GM12875 (cell line): Measurements from ENCODE around the gene REXO1.

ENCODE experiments used
- H3K4me3 ChIP-seq: one replicate; pipeline ENCODE4 v1.5.1; 2011; ENCODE audit warnings: low read depth, low read length, control low read depth
- CTCF ChIP-seq: IDR thresholded peaks from 2 replicates; pipeline ENCODE4 v1.5.1; 2011; ENCODE audit warnings: low read depth, mild to moderate bottlenecking, control low read depth, inconsistent platforms, low read length, moderate library complexity, borderline replicate concordance; ENCODE audit not compliant: insufficient read depth

Gene REXO1

GRCh38 chr19:1847684-1848398, 442 bp downstream of the REXO1 start:
- no peak for TF ChIP-seq CTCF
- H3K4me3 ChIP-seq: peak overlapping the region; percentile 94

GRCh38 chr19:1847348-1847683, 967 bp downstream of the REXO1 start:
- peak overlapping the region; percentile 94 for H3K4me3 ChIP-seq
- TF ChIP-seq CTCF: no peak

- H3K4me3 ChIP-seq: no peak overlapping the region
- no peak for TF ChIP-seq CTCF
Observed at GRCh38 chr19:1846517-1847204, 1.6 kb downstream of the REXO1 start.

- H3K4me3 ChIP-seq: no peak overlapping the region
- TF ChIP-seq CTCF: no peak
Observed at GRCh38 chr19:1845642-1846041, 2.6 kb downstream of the REXO1 start.

GRCh38 chr19:1845125-1845515, 3.2 kb downstream of the REXO1 start:
- no peak overlapping the region for H3K4me3 ChIP-seq
- TF ChIP-seq CTCF: no peak

- no peak overlapping the region for H3K4me3 ChIP-seq
- no peak for TF ChIP-seq CTCF
Observed at GRCh38 chr19:1844513-1845124, 3.7 kb downstream of the REXO1 start.
